Measurements from ENCODE around the gene SYCP2L. TPM values are rescaled to one million over a fixed set of nuclear protein-coding genes. Genes with fewer than 3 reads are reported as not detected.

SYCP2L gene
- total and polyA plus RNA-seq, 10 of the 15 experiments (the other 5 are each of a cell fraction or from before 2014, with no cell fraction given), result 0.03 to 0.12 (median 0.04) TPM; not detected in 7

GRCh38 chr6:11021714-11022113 lies 134.9 kb downstream of the SYCP2L start:
- FAIRE-seq (no peak), DNase-seq (ENCODE audit: low read depth, low spot score) (no peak), ATAC-seq (no peak)
- no peaks in the 10 kb centered on the region for H3K9me3 ChIP-seq (replicated peaks; ENCODE audit: control insufficient read depth, insufficient read depth, low read length)
- no peaks in the 10 kb centered on the region for H4K20me1 ChIP-seq (ENCODE audit: control insufficient read depth, insufficient read depth)
- in situ Hi-C loops (cut with MboI) (no loop called here), intact Hi-C loops (cut with micrococcal nuclease; ENCODE audit: unreplicated experiment) (no loop called here)
- no TSS peak for BruUV-seq (replicated peaks)
- peaks cover 5 to 10% of the 10 kb centered on the region in 2 experiments; a peak in 3 of 4 replicates for H3K27me3 ChIP-seq (replicated peaks in 1 of 2; ENCODE audit: control insufficient read depth in 2 of 2, insufficient read depth in 2 of 2, low read length in 1 of 2)
- H3K79me2 ChIP-seq (ENCODE audit: control insufficient read depth, insufficient read depth, low read length), result no peaks in the 10 kb centered on the region
- no peak overlapping the region for H3K27ac ChIP-seq (ENCODE audit: control insufficient read depth, insufficient read depth)
- H3K9ac ChIP-seq (ENCODE audit: control insufficient read depth, insufficient read depth, low read length), result no peak overlapping the region
- RAD21 ChIA-PET (ENCODE audit: unreplicated experiment), result no interaction called here
- TF ChIP-seq RAD21 (IDR thresholded peaks at IDR 0.05; ENCODE audit: insufficient read depth, low read depth, low read length) (no peak), GATAD2B (conservative IDR thresholded peaks at IDR 0.05; ENCODE audit: low read depth) (no peak), NR2F1 (conservative IDR thresholded peaks at IDR 0.05) (no peak), CEBPB (IDR thresholded peaks at IDR 0.05; ENCODE audit: borderline replicate concordance in 1 of 2, low read depth in 2 of 2, low read length in 2 of 2) (no peak), BMI1 (IDR thresholded peaks at IDR 0.05; ENCODE audit: borderline replicate concordance) (no peak), ZNF622 (IDR thresholded peaks at IDR 0.05) (no peak), POU2F2 (IDR thresholded peaks at IDR 0.05; ENCODE audit: borderline replicate concordance, low read depth, low read length) (no peak), IRF5 (IDR thresholded peaks at IDR 0.05; ENCODE audit: borderline replicate concordance) (no peak), ZNF384 (IDR thresholded peaks at IDR 0.05; ENCODE audit: borderline replicate concordance, low read depth, low read length) (no peak), BRCA1 (IDR thresholded peaks at IDR 0.05; ENCODE audit: low read depth, low read length) (no peak)
- TF ChIP-seq, protein P1, sequence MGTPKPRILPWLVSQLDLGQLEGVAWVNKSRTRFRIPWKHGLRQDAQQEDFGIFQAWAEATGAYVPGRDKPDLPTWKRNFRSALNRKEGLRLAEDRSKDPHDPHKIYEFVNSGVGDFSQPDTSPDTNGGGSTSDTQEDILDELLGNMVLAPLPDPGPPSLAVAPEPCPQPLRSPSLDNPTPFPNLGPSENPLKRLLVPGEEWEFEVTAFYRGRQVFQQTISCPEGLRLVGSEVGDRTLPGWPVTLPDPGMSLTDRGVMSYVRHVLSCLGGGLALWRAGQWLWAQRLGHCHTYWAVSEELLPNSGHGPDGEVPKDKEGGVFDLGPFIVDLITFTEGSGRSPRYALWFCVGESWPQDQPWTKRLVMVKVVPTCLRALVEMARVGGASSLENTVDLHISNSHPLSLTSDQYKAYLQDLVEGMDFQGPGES (IDR thresholded peaks at IDR 0.05), result no peak
- SMC1A ChIA-PET (ENCODE audit: uncharacterized antibody, unreplicated experiment), result interaction anchor here (1.1 kb wide), 1 partner anchor 47 kb away, joined by 3 read pairs; no protein-coding TSS in a partner anchor
- WGBS (ENCODE audit: insufficient coverage, insufficient replicate concordance, low lambda C conversion rate, missing lambda C conversion rate), result 19% methylated on average over 7 of the region's 7 CpGs
- H3K36me3 ChIP-seq (ENCODE audit: control insufficient read depth in 2 of 2, insufficient read depth in 2 of 2, low read length in 1 of 2), result no peaks in the 10 kb centered on the region
- CTCF ChIA-PET, result no interaction called here
- H2AFZ ChIP-seq (ENCODE audit: control insufficient read depth, low read depth, low read length), result no peak overlapping the region
- POLR2A ChIA-PET, result no interaction called here
- H3K4me3 ChIP-seq, result no peak overlapping the region
- peaks cover 8% of the 10 kb centered on the region for H3K4me1 ChIP-seq (ENCODE audit: control insufficient read depth, insufficient read depth, low read length)
- H3K4me2 ChIP-seq (ENCODE audit: control insufficient read depth, insufficient read depth), result no peak overlapping the region

Data from GM12878 (cell line).